ENCODE results near the gene RASGRF2.
"Not testable (repeated sequence)": the region's sequence is repeated elsewhere in the genome, so short reads cannot be mapped to it uniquely, and the experiment has no call there.

Gene RASGRF2

GRCh38 chr5:81121836-81122630 is 161.9 kb downstream of the RASGRF2 start:
- TF ChIP-seq CTCF (IDR thresholded peaks at IDR 0.05; ENCODE audit: low read depth, low read length, missing control alignments), result no peak
- no peak overlapping the region for H3K4me3 ChIP-seq (replicated peaks; ENCODE audit: low read depth, low read length)
- DNase-seq (ENCODE audit: extremely low read depth, low read depth), result no peak

GRCh38 chr5:81124689-81125088 is 164.5 kb downstream of the RASGRF2 start:
- H3K4me3 ChIP-seq (replicated peaks; ENCODE audit: low read depth, low read length); DNase-seq (ENCODE audit: extremely low read depth, low read depth): not testable (repeated sequence)

- no peak overlapping the region for H3K4me3 ChIP-seq (replicated peaks; ENCODE audit: low read depth, low read length)
- no peak for DNase-seq (ENCODE audit: extremely low read depth, low read depth)
- TF ChIP-seq CTCF (IDR thresholded peaks at IDR 0.05; ENCODE audit: low read depth, low read length, missing control alignments), result no peak
Measured at GRCh38 chr5:81125959-81126358, 165.8 kb downstream of the RASGRF2 start.

- no peak for TF ChIP-seq CTCF (IDR thresholded peaks at IDR 0.05; ENCODE audit: low read depth, low read length, missing control alignments)
- DNase-seq (ENCODE audit: extremely low read depth, low read depth), result no peak
- H3K4me3 ChIP-seq (replicated peaks; ENCODE audit: low read depth, low read length), result no peak overlapping the region
Measured at GRCh38 chr5:81128416-81128815, 168.3 kb downstream of the RASGRF2 start.

- DNase-seq (ENCODE audit: extremely low read depth, low read depth), result no peak
- TF ChIP-seq CTCF (IDR thresholded peaks at IDR 0.05; ENCODE audit: low read depth, low read length, missing control alignments), result no peak
- H3K4me3 ChIP-seq (replicated peaks; ENCODE audit: low read depth, low read length), result no peak overlapping the region
Measured at GRCh38 chr5:81132381-81132780, 172.2 kb downstream of the RASGRF2 start.

GRCh38 chr5:81134066-81134465 is 173.9 kb downstream of the RASGRF2 start:
- H3K4me3 ChIP-seq (replicated peaks; ENCODE audit: low read depth, low read length), result no peak overlapping the region
- no peak for DNase-seq (ENCODE audit: extremely low read depth, low read depth)
- no peak for TF ChIP-seq CTCF (IDR thresholded peaks at IDR 0.05; ENCODE audit: low read depth, low read length, missing control alignments)

- no peak for TF ChIP-seq CTCF (IDR thresholded peaks at IDR 0.05; ENCODE audit: low read depth, low read length, missing control alignments)
Measured at GRCh38 chr5:81134566-81134965, 174.4 kb downstream of the RASGRF2 start.

More at GRCh38 chr5:81134566-81134965, 174.4 kb downstream of the RASGRF2 start:
- no peak for DNase-seq (ENCODE audit: extremely low read depth, low read depth)
- no peak overlapping the region for H3K4me3 ChIP-seq (replicated peaks; ENCODE audit: low read depth, low read length)

Data from HFF-Myc (cell line).